ENCODE measurements around the gene PPHLN1.

GRCh38 chr12:42450248-42450647 lies 124.3 kb downstream of the PPHLN1 start:
- TF ChIP-seq CTCF (IDR thresholded peaks at IDR 0.05) (no peak), POLR2AphosphoS5 (IDR thresholded peaks at IDR 0.05) (no peak), POLR2A (IDR thresholded peaks at IDR 0.05) (no peak)

Data from transverse colon (tissue), 4 donors.